ENCODE measurements around the gene BTBD6.

Gene BTBD6

GRCh38 chr14:105241641-105242040 lies 6.7 kb upstream of the BTBD6 start:
- no peak for DNase-seq

DNA sequence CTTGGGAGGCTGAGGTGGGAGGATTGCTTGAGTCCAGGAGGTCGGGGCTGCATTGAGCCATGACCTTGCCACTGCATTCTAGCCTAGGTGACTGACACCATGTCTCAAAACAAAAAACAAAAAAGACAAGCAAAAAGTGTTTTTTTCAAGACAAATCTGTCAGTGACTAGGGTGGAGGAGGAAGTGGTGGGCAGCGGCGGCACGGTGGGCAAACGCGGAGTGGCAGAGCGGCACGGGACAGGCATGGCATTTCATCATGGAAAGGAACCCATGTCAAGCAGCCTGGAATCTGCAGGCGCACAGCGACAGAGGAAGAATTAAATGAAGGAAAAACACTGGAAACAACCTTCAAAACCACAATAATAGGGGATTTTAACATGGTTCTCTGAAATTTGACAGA lies 4.0 kb upstream of the BTBD6 start:
- no peak for DNase-seq

DNA sequence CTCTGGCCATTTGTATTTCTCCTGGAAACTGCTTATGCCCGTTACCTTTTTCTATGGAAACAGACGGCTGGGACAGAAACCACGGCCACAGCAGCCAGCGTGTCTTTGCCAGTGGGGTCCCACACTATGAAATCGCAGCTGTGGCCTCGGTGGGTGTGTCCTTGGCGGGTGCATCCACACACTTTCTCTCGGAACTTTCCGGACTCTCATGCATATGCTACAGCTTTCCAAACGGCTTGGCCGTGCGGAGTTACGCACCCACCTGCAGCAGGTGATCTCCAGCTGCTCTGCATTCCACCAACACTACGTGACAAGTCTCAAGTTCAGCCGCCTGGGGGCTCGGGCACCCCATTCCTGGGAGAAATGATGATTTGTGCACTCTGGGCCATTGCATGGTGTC lies 1.3 kb upstream of the BTBD6 start:
- DNase-seq: no peak

GRCh38 chr14:105247715-105248367 lies 492 bp upstream of the BTBD6 start:
- DNase-seq: no peak

- no peak for DNase-seq
These were observed 1.1 kb downstream of the BTBD6 start for GRCh38 chr14:105249182-105250007.

DNA sequence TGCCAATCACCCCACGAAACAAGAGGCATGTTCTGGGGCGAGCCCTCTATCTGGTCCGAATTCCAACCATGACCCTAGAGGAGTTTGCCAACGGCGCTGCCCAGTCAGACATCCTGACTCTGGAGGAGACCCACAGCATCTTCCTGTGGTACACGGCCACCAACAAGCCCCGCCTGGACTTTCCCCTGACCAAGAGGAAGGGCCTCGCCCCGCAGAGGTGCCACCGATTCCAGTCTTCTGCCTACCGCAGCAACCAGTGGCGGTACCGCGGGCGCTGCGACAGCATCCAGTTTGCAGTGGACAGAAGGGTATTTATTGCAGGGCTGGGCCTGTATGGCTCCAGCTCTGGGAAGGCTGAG lies 1.7 kb downstream of the BTBD6 start:
- DNase-seq: no peak

- no peak for DNase-seq
These were observed 2.7 kb downstream of the BTBD6 start for GRCh38 chr14:105250986-105251385.

GRCh38 chr14:105251920-105252319 lies 3.6 kb downstream of the BTBD6 start:
- no peak for DNase-seq

DNA sequence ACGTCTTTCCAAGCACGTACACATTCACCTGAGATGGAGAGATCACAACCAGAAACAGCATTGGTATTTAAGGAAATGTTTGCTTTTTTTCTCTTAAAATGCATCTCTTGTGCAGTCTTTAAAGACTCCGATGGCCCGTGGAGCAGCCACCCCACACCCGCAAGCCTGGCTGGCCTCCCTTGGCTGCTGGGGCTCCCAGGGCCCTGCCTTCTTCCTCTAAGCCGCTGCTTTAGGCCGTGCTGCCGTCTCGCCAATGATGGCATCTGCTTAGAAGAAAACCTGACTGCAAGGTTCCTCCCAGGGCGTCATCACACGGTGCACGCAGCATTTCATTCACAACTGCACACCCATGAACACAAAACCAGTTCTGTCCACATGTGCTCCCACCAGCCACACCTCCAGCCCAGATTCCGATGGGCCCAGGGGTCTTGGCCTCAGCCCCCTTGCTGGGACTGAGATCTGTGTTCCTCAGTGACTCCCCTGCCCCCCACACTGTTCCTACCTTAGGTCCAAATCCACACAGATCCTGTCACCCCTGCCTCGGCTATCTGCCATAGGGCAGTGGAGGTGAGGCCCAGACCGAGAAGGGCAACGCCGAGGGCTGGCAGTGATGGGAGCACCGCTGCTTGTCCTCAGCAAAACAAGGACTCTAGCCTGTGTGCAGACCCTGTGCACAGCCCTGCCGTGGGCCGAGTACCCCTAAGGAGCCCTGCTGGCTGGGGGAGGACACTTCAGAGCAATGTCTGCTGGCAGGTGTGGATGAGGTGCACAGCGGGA lies 4.4 kb downstream of the BTBD6 start:
- no peak for DNase-seq

GRCh38 chr14:105253329-105253682 lies 5.0 kb downstream of the BTBD6 start:
- DNase-seq: no peak

DNA sequence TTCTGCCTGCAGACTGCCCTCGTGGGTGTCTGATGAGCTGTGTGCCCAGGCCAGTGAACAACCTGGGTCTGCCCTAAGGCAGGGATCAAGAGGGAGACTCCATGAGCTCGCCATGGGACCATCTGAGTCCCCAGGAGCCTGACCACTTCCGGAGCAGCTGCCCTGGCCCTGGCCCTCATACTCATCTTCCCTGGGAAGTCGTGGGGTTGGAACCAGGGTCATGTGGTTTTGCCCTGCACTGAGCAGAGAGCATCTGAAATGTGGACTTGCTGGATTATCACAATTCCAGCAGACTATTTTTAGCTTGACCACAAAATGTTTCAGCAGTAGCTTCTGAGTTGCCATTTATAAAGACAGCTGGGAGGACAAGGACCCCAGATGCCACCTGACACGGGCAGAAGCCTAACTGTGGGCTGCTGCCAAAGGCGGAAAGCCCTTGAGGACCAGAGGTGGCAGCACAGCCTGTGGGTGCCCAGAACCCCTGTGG lies 6.7 kb downstream of the BTBD6 start:
- DNase-seq: peak; percentile 29

DNA sequence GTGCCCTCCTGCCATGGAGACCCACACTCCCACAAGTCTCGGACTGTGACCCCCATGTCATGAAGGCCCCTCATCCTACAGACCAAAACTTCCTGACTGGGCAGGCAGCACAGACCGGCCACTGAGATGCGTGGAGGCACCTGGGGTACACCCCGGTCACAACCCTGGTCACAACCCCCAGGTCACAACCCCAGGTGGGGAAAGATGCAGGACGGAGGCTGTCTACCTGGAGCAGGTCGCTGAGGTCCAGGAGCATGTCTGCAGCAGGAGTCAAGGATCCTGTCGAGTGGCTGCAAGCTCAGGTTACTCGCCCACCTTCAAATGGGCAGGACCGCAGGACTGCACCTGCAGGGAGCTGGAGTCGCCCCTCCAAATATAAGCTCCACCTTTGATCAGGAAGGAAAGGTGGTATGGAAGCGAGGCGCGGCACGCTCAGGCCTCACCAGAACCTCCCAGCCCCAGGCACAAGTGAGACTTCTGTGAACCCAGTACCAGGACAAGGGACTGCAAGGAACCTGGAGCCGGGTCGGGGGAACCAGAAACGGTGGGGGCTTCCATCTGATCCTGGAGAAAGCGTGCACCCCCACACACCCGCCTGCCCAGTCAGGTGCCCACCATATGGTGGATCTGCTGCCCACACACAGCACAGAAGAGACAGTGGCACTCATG lies 8.1 kb downstream of the BTBD6 start:
- DNase-seq: no peak

DNA sequence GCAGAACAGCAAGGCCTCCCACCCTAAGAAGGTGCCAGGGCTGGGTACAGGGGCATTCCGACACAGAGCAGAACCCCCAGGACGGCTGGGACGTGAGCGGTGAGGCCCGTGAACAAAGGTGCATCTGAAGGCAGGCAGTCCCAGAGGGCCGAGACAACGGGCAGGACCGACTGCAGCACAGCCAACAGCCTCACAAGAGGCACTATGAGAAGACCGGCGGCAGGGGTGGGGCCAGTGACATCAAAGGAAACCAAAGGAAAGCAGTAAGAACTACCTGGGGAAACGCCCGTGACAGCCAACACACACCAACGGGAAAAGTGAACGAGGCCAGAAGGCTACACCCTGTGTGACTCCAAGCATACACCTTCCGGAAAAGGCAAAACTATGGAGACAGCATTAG lies 9.1 kb downstream of the BTBD6 start:
- DNase-seq: no peak

DNA sequence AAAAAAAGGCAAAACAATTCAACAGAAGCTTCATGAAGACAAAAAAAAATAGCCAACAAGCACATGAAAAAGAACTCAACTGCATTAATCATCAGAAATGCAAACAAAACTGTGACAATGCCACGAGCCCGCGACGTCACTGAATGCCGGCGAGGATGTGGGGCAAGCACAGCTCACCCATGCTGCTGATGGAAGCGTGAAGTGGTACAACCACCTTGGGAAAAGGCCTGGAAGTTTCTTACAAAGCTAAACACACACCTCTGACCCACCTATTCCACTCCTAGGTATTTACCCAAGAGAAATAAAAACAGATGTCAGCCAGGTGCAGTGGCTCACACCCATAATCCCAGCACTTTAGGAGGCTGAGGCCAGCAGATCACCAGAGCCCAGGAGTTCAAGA lies 10.5 kb downstream of the BTBD6 start:
- DNase-seq: no peak

DNA sequence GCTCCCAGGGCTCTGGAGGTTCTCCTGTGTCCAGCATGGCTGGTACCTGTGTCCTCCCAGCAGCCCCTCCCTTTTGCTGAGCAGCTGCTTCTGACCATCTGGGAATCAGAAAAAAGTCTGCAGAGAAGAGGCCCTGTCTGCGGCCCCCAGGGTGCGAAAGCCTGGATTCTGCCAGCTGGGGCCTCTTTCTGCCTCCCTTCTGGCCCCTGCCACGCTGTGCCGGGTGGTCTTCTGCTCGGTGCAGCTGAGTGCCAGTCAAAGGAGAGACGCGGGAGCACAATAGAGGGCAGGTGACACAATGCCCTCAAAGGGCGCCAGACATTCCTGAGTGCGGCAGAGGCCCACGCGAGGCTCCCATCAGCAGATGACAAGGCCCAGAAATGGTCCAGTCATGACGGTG lies 12.6 kb downstream of the BTBD6 start:
- no peak for DNase-seq

DNA sequence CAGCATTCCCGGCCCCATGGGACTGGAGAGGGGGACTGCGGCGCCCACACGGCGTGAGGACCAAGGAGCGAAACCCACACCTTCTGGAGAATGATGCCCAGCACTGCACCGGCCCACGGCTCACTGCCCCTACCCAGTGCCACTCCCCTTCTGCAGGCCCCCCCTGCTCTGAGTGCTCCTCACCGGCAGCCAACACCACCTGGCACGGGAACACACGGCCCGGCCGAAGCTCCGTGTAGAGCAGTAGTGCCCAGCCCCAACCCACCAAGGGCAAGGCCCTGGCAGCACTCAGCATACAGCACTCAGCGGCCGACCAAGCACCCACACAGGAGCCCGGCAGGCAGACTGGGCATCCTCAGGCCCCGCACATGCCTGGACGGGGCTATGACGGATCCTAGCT lies 13.4 kb downstream of the BTBD6 start:
- DNase-seq: no peak

DNA sequence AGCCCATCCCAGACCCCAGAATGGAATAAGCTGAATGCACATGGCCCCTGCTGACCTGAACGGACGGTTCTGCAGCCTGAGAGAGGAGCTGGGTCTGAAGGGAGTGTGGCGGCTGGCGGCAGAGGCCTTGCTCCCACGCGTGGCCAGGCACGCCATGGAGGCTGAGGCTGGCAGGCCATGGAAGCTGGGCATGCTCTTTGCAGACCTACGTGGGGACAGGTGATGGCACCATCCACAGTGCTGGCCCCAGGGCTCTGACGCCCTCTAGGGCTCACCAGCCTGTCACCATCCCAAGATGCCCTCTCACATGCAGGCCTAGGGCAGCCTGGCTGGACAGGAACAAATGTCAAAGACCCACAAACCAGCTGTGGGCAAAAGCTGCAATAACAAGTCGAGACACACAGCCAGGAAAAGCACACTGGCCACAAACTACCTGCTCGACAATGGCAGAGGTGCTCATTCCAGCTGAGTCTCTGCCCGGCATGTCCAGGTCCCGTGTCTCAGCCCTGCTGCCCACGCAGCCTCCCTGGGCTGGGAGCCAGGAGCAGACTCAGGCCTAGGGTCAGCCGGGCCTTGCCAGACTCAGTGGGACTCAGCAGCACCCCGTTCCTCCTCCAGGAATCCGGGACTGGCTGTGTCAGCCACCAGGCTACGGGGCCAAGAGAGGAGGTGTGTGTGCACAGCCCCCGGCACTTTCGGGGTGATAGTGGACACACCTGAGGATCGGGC lies 19.7 kb downstream of the BTBD6 start:
- no peak for DNase-seq

GRCh38 chr14:105268736-105269354 lies 20.5 kb downstream of the BTBD6 start:
- DNase-seq: no peak

DNA sequence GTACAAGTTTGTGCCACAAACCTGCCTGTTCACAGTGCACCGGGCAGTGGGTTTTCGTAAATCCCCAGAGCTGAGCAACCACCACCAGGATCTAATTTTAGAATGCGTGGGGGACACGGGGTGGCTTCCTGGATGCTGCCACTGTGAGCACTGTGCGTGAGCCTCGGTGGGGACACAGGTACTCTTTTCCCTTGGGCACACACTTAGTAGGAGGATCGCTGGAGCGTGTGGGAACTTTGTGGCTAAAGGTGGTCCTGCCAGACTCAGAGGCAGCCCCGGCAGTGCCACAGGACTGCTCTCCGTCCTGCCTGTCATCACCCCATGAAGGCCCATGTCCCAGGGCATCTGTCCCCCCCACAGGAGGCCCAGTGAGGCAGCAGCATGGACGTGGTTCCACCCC lies 21.1 kb downstream of the BTBD6 start:
- DNase-seq: no peak

GRCh38 chr14:105271224-105271890 lies 23.0 kb downstream of the BTBD6 start:
- DNase-seq: no peak

GRCh38 chr14:105272623-105273022 lies 24.3 kb downstream of the BTBD6 start:
- no peak for DNase-seq

DNA sequence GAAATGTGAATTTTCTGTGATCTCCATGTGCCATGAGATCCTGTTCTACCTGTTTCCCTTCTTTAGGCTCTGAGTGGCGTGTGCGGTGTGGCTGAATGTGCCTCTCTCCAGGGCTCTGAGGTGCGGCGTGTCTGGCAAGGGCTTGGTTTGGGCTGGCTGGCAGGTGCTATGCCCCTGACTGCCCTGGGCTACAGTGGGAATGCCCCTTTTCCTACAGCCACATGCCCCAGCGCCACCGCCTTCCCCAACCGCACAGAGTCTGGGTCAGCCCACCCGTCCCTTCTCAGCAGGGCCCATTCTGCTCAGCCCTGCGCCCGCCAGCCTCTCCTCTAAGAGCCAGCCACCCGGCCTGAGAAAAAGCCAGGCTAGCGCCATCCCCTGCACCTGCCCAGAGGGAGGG lies 24.7 kb downstream of the BTBD6 start:
- DNase-seq: no peak
